ENCODE results near the gene PDZRN3.

The PDZRN3 gene

DNA sequence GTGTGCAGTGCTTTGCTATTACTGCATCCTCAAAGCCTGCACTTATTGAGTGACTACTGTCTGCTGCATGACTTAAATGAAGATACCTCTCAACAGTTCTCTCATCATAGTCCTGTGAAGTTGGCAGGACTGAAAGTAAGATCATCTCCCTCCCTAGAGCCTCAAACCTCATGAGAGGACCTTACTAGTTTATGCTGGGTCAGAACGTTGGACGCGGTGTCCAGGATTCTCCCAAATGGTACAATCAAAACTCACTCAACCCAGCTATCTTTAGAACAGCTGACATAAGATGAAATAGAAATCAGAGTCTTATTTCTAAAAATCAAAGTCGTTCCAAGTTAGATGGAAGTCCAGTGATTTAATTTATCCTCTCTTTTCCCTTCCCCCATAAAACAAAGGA, 219.7 kb downstream of the PDZRN3 start:
- Histone ChIP-seq H3K36me3 (ENCODE audit: control insufficient read depth, insufficient read depth, low read length) (peaks cover 2% of the 10 kb centered on the region), H3K27me3 (ENCODE audit: control insufficient read depth, insufficient read depth, low read length) (no peaks in the 10 kb centered on the region), H3K4me1 (ENCODE audit: control insufficient read depth, insufficient read depth, low read length) (peaks cover 60% of the 10 kb centered on the region), H3K27ac (ENCODE audit: low read depth, low read length) (peak overlapping the region; percentile 8), H3K9ac (ENCODE audit: low read length) (no peak overlapping the region), H3K4me3 (ENCODE audit: low read length) (no peak overlapping the region)

DNA sequence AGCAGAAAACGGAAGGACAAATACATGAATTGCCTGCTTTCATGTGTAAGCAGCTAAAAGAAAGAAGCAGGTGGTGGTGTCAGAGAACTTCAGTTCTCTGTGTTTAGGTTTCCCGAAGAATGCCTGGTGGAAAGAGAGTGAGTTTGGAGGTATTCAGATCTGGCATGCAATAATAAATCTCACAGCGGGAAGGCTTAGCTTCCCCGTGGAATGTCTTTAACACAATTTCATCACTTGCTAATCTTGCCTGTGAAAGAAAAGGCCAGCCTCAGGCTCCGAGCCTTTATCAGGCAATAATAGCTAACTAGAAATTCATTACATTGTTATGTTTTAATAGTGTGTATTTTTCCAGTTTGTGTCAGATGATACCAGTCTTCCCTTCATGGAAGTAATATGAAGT, 220.3 kb downstream of the PDZRN3 start:
- Histone ChIP-seq H3K4me1 (ENCODE audit: control insufficient read depth, insufficient read depth, low read length) (peaks cover 56% of the 10 kb centered on the region), H3K4me3 (ENCODE audit: low read length) (no peak overlapping the region), H3K9ac (ENCODE audit: low read length) (no peak overlapping the region), H3K36me3 (ENCODE audit: control insufficient read depth, insufficient read depth, low read length) (peaks cover 2% of the 10 kb centered on the region), H3K27me3 (ENCODE audit: control insufficient read depth, insufficient read depth, low read length) (no peaks in the 10 kb centered on the region), H3K27ac (ENCODE audit: low read depth, low read length) (no peak overlapping the region)

DNA sequence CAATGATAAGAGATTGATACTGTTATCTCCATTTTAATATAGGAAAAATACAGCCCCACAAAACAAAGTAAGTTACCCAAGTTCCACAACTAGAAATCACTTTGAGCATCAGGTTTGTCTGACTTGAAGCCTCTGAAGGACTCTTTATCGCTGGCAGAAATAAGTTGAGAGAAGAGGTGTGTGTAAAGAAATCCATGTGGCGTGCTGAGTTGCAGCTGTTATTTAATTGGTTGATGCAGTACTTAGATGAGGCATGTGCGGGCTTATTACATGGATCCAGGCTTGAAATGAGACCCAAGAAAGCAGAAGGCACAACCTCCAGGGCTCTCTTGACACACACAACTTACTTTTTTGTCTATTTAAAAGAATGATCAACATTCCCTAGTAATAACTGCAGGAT, 221.3 kb downstream of the PDZRN3 start:
- Histone ChIP-seq H3K4me3 (ENCODE audit: low read length) (no peak overlapping the region), H3K36me3 (ENCODE audit: control insufficient read depth, insufficient read depth, low read length) (peaks cover 2% of the 10 kb centered on the region), H3K4me1 (ENCODE audit: control insufficient read depth, insufficient read depth, low read length) (peaks cover 46% of the 10 kb centered on the region), H3K27me3 (ENCODE audit: control insufficient read depth, insufficient read depth, low read length) (no peaks in the 10 kb centered on the region), H3K27ac (ENCODE audit: low read depth, low read length) (no peak overlapping the region), H3K9ac (ENCODE audit: low read length) (no peak overlapping the region)

DNA sequence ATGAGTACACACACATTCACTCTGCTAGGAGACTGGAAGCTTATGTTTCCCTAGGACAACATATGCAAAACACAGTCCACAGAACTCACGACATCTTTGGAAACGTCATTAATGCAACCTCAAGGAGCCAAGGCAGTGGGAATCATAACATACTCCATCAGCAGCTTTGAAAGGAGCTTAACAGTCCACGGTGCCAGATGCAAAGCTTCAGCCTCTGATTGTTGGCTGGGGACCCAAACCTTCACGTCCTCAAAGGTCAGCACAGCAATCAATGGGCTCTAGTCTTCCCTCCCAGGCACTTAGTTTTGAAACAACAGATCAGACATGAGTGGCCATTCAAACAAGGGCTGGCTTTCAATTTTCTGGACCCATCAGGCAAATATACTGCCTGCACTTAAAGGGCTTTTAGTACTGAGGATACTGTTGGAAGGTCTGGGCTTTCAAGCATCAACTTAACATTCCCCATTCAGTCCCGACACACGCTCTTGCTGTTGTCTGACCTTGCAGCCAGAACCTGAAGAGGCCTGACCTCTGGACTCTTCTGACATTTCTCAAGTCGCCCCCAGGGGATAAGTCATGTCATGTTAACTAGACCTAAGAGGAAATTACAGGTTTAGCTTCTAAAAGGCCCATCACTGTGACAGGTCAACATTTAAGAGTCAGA, 223.0 kb downstream of the PDZRN3 start:
- Histone ChIP-seq H3K4me1 (ENCODE audit: control insufficient read depth, insufficient read depth, low read length) (peaks cover 35% of the 10 kb centered on the region), H3K36me3 (ENCODE audit: control insufficient read depth, insufficient read depth, low read length) (peaks cover 2% of the 10 kb centered on the region), H3K27me3 (ENCODE audit: control insufficient read depth, insufficient read depth, low read length) (no peaks in the 10 kb centered on the region), H3K4me3 (ENCODE audit: low read length) (no peak overlapping the region), H3K9ac (ENCODE audit: low read length) (no peak overlapping the region), H3K27ac (ENCODE audit: low read depth, low read length) (peak overlapping the region; percentile 40)

DNA sequence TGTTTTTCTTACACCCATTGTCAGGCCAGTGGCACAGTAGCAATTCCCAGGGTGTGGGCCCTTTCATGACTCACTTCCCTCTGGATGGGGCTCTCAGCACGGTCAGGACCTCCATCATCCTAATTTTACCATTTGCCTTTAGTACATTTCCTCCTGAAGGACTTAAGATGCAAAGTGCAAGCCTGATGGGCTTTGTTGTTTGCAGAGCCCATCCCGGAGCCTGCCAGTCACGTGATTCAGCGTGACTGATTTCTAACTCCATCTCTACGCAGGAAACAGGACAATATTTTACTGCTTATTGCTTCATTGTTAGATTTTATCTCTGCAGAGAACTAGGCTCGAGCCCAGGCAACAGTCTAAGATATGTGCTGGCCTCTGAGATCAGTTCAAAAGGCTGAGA, 223.7 kb downstream of the PDZRN3 start:
- no peak overlapping the region for H3K4me3 ChIP-seq (ENCODE audit: low read length)
- peak overlapping the region; percentile 3 for H3K27ac ChIP-seq (ENCODE audit: low read depth, low read length)
- peaks cover 2% of the 10 kb centered on the region for H3K36me3 ChIP-seq (ENCODE audit: control insufficient read depth, insufficient read depth, low read length)
- no peaks in the 10 kb centered on the region for H3K27me3 ChIP-seq (ENCODE audit: control insufficient read depth, insufficient read depth, low read length)
- peaks cover 31% of the 10 kb centered on the region for H3K4me1 ChIP-seq (ENCODE audit: control insufficient read depth, insufficient read depth, low read length)
- no peak overlapping the region for H3K9ac ChIP-seq (ENCODE audit: low read length)

DNA sequence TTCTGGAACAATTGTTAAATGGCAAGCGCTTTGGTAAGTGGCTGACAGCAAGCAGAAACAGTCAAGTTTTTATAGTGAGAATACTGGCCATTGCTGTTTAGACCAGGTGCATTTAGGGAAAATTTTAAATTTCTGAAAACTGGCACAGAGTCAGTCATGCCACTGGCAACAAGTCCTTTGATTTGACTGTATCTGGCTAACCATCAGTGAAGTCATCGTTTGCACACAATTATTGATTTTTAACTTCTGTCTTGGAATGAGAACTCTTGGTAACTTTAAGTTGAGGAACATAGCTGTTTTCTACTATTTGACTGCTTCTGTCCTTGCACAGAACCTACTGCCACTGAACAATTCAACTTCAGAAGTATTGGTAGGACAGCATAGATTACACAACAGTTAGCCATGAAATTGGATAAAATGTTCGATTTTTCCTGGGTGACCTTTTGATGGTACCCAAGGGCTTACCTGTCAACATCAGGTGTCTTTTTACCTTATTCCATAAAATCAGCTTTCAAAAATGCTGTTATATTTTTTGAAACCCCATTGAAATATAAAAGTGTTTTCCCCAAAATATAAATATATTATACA, 225.0 kb downstream of the PDZRN3 start:
- H3K4me3 ChIP-seq (ENCODE audit: low read length): no peak overlapping the region
- H3K9ac ChIP-seq (ENCODE audit: low read length): no peak overlapping the region
- peaks cover 2% of the 10 kb centered on the region for H3K36me3 ChIP-seq (ENCODE audit: control insufficient read depth, insufficient read depth, low read length)
- no peaks in the 10 kb centered on the region for H3K27me3 ChIP-seq (ENCODE audit: control insufficient read depth, insufficient read depth, low read length)
- peaks cover 18% of the 10 kb centered on the region for H3K4me1 ChIP-seq (ENCODE audit: control insufficient read depth, insufficient read depth, low read length)
- H3K27ac ChIP-seq (ENCODE audit: low read depth, low read length): no peak overlapping the region

DNA sequence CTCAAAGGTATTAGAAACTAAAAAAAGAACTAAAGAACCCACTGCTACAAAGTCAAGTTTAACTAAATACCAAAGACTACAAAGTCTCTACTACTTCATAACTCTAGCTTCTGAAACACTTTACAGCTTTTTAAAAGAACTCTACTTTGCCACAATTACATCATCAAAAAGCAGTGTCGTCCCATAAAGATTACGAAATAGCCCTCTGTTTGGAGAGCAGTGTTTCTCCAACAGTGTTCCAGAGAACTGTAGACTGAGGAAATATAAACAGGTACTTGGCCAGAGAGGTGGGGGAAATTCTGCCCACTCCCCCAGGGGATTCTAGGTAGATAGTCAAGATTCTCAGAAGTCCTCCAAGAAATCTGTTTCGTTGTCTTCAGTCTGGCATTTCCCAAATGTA, 225.6 kb downstream of the PDZRN3 start:
- Histone ChIP-seq H3K4me3 (ENCODE audit: low read length) (no peak overlapping the region), H3K36me3 (ENCODE audit: control insufficient read depth, insufficient read depth, low read length) (peaks cover 2% of the 10 kb centered on the region), H3K9ac (ENCODE audit: low read length) (no peak overlapping the region), H3K4me1 (ENCODE audit: control insufficient read depth, insufficient read depth, low read length) (peaks cover 13% of the 10 kb centered on the region), H3K27me3 (ENCODE audit: control insufficient read depth, insufficient read depth, low read length) (no peaks in the 10 kb centered on the region), H3K27ac (ENCODE audit: low read depth, low read length) (no peak overlapping the region)

DNA sequence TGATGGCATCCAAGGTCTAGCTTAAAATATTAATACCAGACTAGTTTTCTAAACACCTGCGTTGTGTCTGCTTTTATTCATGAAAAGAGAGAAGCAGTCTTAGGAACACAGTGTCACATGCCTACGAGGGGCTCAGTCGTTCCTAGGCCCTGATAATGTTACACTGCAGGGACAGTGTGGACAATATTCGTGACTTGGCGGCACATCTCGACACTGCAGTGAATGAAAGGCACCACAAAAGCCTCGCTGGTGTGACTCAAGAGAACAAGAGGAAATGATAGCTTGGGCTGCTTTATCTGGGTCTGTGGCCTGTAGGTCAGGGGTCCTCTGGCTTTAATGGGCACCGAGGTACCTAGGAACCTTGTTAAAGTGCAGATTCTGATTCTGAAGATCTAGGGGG, 226.7 kb downstream of the PDZRN3 start:
- Histone ChIP-seq H3K4me3 (ENCODE audit: low read length) (no peak overlapping the region), H3K27ac (ENCODE audit: low read depth, low read length) (no peak overlapping the region), H3K9ac (ENCODE audit: low read length) (no peak overlapping the region), H3K27me3 (ENCODE audit: control insufficient read depth, insufficient read depth, low read length) (no peaks in the 10 kb centered on the region), H3K4me1 (ENCODE audit: control insufficient read depth, insufficient read depth, low read length) (peaks cover 11% of the 10 kb centered on the region), H3K36me3 (ENCODE audit: control insufficient read depth, insufficient read depth, low read length) (no peaks in the 10 kb centered on the region)

DNA sequence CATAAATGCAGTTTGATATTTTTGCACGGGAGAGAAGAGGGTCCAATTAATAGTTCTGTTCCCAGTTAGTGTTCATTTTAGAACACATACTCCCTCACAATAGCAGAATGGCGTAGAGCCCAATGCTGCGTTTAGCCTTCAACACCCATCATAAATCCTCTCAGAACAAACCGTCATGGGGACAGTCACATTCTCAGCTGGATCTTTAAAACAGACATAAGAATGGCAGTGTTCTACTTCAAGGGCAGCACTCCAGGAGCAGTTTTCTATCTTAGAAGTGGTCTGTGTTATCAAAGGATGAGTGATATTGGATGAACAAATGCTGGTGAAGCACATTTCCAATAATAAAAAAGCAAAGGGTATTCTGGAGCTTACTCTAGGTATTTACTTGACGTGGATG, 230.5 kb downstream of the PDZRN3 start:
- Histone ChIP-seq H3K4me1 (ENCODE audit: control insufficient read depth, insufficient read depth, low read length) (no peaks in the 10 kb centered on the region), H3K9ac (ENCODE audit: low read length) (no peak overlapping the region), H3K27ac (ENCODE audit: low read depth, low read length) (no peak overlapping the region), H3K4me3 (ENCODE audit: low read length) (no peak overlapping the region), H3K36me3 (ENCODE audit: control insufficient read depth, insufficient read depth, low read length) (peaks cover 5% of the 10 kb centered on the region), H3K27me3 (ENCODE audit: control insufficient read depth, insufficient read depth, low read length) (no peaks in the 10 kb centered on the region)

DNA sequence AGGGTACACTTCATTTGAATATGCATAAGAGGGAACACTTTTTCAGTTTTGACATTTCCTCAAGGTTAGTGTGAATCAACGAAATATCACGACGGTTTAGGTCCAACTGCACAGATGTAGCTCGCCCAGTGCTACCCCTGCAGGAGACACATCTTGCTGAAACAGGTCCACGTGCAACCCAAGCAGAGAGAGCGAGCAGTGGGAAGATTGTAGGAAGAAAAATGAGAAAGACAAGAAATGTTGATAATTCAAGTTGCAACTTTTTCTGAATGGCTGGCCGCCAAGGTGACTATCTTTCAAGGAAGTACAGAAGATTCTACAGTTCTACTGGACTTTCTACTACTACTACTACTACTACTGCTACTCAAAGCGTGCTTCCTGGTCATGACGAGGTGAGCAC, 231.7 kb downstream of the PDZRN3 start:
- Histone ChIP-seq H3K27ac (ENCODE audit: low read depth, low read length) (no peak overlapping the region), H3K4me1 (ENCODE audit: control insufficient read depth, insufficient read depth, low read length) (no peaks in the 10 kb centered on the region), H3K9ac (ENCODE audit: low read length) (no peak overlapping the region), H3K4me3 (ENCODE audit: low read length) (no peak overlapping the region), H3K36me3 (ENCODE audit: control insufficient read depth, insufficient read depth, low read length) (peaks cover 5% of the 10 kb centered on the region), H3K27me3 (ENCODE audit: control insufficient read depth, insufficient read depth, low read length) (no peaks in the 10 kb centered on the region)

DNA sequence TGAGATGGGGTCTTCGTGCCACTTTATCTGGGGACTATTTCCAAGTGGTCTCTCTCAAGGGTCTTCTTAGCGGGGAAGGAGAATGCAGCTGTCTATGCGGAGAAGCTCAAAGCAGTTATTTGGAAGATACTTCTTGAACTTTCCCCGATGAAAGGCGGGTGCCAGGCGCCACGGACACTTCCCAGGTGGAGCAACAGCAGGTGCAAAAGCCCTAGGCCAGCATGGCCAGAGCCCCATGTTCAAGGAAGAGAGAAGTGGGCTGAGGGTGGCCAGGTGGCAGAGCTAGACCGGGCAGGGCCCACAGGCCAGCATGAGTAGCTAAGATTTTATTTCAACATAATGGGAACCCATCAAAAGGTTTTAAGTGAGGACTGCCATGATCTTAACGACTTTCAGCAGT, 232.8 kb downstream of the PDZRN3 start:
- H3K36me3 ChIP-seq (ENCODE audit: control insufficient read depth, insufficient read depth, low read length): peaks cover 5% of the 10 kb centered on the region
- no peak overlapping the region for H3K4me3 ChIP-seq (ENCODE audit: low read length)
- H3K27me3 ChIP-seq (ENCODE audit: control insufficient read depth, insufficient read depth, low read length): no peaks in the 10 kb centered on the region
- no peak overlapping the region for H3K9ac ChIP-seq (ENCODE audit: low read length)
- H3K4me1 ChIP-seq (ENCODE audit: control insufficient read depth, insufficient read depth, low read length): no peaks in the 10 kb centered on the region
- no peak overlapping the region for H3K27ac ChIP-seq (ENCODE audit: low read depth, low read length)

DNA sequence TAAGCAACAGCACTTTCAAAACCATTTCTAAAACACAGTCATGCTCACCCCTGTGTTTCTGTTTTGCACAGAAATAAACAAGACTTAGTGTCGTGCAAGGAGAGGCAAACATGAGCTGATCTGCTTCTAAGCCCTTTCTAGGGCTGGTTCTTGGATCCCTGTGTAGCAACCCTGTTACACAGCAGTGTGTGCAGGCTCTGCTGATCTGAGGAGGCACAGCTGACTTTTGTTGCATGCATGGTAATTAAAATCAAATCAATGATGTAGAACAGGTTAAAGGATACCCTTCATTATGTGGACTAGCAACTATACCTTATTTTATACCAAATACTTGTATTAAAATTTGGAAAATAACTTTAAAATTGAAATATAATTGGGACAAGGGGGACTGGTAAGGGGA, 234.8 kb downstream of the PDZRN3 start:
- Histone ChIP-seq H3K9ac (ENCODE audit: low read length) (no peak overlapping the region), H3K4me1 (ENCODE audit: control insufficient read depth, insufficient read depth, low read length) (peaks cover 3% of the 10 kb centered on the region), H3K36me3 (ENCODE audit: control insufficient read depth, insufficient read depth, low read length) (peaks cover 5% of the 10 kb centered on the region), H3K27me3 (ENCODE audit: control insufficient read depth, insufficient read depth, low read length) (no peaks in the 10 kb centered on the region), H3K27ac (ENCODE audit: low read depth, low read length) (no peak overlapping the region), H3K4me3 (ENCODE audit: low read length) (no peak overlapping the region)

DNA sequence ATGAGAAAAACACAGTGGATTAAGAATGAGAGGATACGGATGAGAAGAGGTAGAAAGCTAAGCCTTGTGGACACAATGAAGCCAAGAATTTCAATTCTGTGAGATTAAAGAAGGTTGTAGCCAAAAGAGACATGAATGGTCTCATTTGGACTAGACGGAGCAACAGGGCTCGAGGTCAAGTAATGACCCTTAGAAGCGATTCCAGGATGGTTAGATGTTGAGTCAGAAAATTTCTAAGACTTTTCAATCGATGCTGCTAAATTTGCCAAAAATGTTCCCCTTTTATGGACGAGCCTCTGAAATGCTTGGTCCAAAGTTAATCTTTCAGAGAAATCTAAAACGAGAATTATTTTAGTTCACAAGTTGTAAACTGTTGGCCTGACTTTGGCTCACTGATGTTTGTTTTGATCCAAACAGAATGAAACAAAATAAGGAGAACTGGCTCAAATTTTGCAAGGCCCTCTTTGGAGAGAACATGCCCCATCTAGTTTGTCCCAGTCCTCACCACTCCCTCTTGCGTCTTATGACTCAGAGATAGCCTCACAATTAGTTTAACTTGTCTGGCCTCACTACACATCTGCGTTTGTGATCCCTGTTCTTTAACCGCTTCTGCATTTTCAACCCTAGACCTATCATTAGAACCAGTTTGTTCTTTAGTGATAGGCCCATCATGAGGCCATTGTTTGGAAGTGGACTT, 235.5 kb downstream of the PDZRN3 start:
- Histone ChIP-seq H3K36me3 (ENCODE audit: control insufficient read depth, insufficient read depth, low read length) (peaks cover 8% of the 10 kb centered on the region), H3K27ac (ENCODE audit: low read depth, low read length) (no peak overlapping the region), H3K27me3 (ENCODE audit: control insufficient read depth, insufficient read depth, low read length) (no peaks in the 10 kb centered on the region), H3K4me1 (ENCODE audit: control insufficient read depth, insufficient read depth, low read length) (peaks cover 3% of the 10 kb centered on the region), H3K9ac (ENCODE audit: low read length) (no peak overlapping the region), H3K4me3 (ENCODE audit: low read length) (no peak overlapping the region)
